NCI-H748 (cell line): ENCODE results near the gene BBS4.
"Not testable (repeated sequence)": the region's sequence is repeated elsewhere in the genome, so short reads cannot be mapped to it uniquely, and the experiment has no call there.

Source experiments
- DNase-seq: peaks from one replicate; lab custom pipeline; 2025; ENCODE audit not compliant: unreplicated experiment; lab: John Stamatoyannopoulos, UW

Gene BBS4

GRCh38 chr15:72700076-72700475 is 14.1 kb downstream of the BBS4 start:
- DNase-seq = no peak

GRCh38 chr15:72706266-72706665 is 20.3 kb downstream of the BBS4 start:
- DNase-seq = no peak

- DNase-seq = not testable (repeated sequence)
These were observed 22.7 kb downstream of the BBS4 start for GRCh38 chr15:72708551-72709303.

GRCh38 chr15:72722071-72722696 is 36.2 kb downstream of the BBS4 start:
- peak; percentile 50 for DNase-seq

GRCh38 chr15:72724028-72724427 is 38.0 kb downstream of the BBS4 start:
- DNase-seq = no peak

- no peak for DNase-seq
These were observed 39.4 kb downstream of the BBS4 start for GRCh38 chr15:72725446-72725845.

GRCh38 chr15:72725851-72726250 is 39.8 kb downstream of the BBS4 start:
- not testable (repeated sequence) for DNase-seq

GRCh38 chr15:72727154-72727553 is 41.1 kb downstream of the BBS4 start:
- DNase-seq = no peak

- DNase-seq = not testable (repeated sequence)
These were observed 42.2 kb downstream of the BBS4 start for GRCh38 chr15:72728249-72728648.

- DNase-seq = no peak
These were observed 42.8 kb downstream of the BBS4 start for GRCh38 chr15:72728821-72729220.

GRCh38 chr15:72732086-72732485 is 46.1 kb downstream of the BBS4 start:
- no peak for DNase-seq

- no peak for DNase-seq
These were observed 46.5 kb downstream of the BBS4 start for GRCh38 chr15:72732516-72732915.

- DNase-seq = no peak
These were observed 48.1 kb downstream of the BBS4 start for GRCh38 chr15:72733941-72734738.

- no peak for DNase-seq
These were observed 49.1 kb downstream of the BBS4 start for GRCh38 chr15:72735111-72735510.

GRCh38 chr15:72737061-72737460 is 51.1 kb downstream of the BBS4 start:
- no peak for DNase-seq

GRCh38 chr15:72737723-72738122 is 51.7 kb downstream of the BBS4 start:
- no peak for DNase-seq

- DNase-seq = no peak
These were observed 54.2 kb downstream of the BBS4 start for GRCh38 chr15:72740219-72740618.

GRCh38 chr15:72749700-72750099 is 63.7 kb downstream of the BBS4 start:
- no peak for DNase-seq

GRCh38 chr15:72751751-72752455 is 65.9 kb downstream of the BBS4 start:
- no peak for DNase-seq

- no peak for DNase-seq
These were observed 68.1 kb downstream of the BBS4 start for GRCh38 chr15:72754096-72754495.

- no peak for DNase-seq
These were observed 72.2 kb downstream of the BBS4 start for GRCh38 chr15:72758182-72758581.
